DND-41 (cell line): ENCODE data around the gene ILDR2.

Experiments used
- ATAC-seq: fragments of 200-7000 bp; cut with Tn5 transposase; 3 replicates; pipeline ENCODE4 v1.9.1; 2021; ENCODE audit warnings: low read depth; ENCODE audit not compliant: insufficient read depth
- DNase-seq: peaks from one replicate; pipeline ENCODE4 v3.0.0-alpha.2; 2020
- H2AFZ ChIP-seq: 2 replicates; pipeline ENCODE4 v1.6.0; 2012; ENCODE audit warnings: low read depth, low read length
- H3K27ac ChIP-seq: 2 replicates; pipeline ENCODE4 v1.5.1; 2012; ENCODE audit warnings: low read length, inconsistent platforms
- H3K27me3 ChIP-seq: fragments of 200-600 bp; sonication (generic); 2 replicates; pipeline ENCODE4 v1.6.0; 2012; ENCODE audit warnings: low read length, mild to moderate bottlenecking, inconsistent platforms; ENCODE audit not compliant: insufficient read depth, poor library complexity
- H3K36me3 ChIP-seq: 2 replicates; pipeline ENCODE4 v1.5.1; 2012; ENCODE audit warnings: low read length, inconsistent platforms; ENCODE audit not compliant: insufficient read depth
- H3K4me1 ChIP-seq: 2 replicates; pipeline ENCODE4 v1.5.1; 2012; ENCODE audit warnings: mild to moderate bottlenecking, low read length; ENCODE audit not compliant: insufficient read depth
- H3K4me2 ChIP-seq: 2 replicates; pipeline ENCODE4 v1.6.0; 2012; ENCODE audit warnings: mild to moderate bottlenecking, moderate library complexity, low read length, inconsistent platforms; ENCODE audit not compliant: insufficient read depth
- H3K4me3 ChIP-seq, 2 experiments: fragments of 200-600 bp in 1 of 2; shearing (Covaris generic) in 1 of 2; 2 replicates each; pipeline ENCODE4 v1.5.1; 2012 to 2016; ENCODE audit warnings: inconsistent platforms in 2 of 2, low read length in 2 of 2, mild to moderate bottlenecking in 2 of 2, low read depth in 1 of 2, moderate library complexity in 1 of 2
- H3K79me2 ChIP-seq: 2 replicates; pipeline ENCODE4 v1.6.0; 2012; ENCODE audit warnings: low read length, inconsistent platforms; ENCODE audit not compliant: insufficient read depth
- H3K9ac ChIP-seq: 2 replicates; pipeline ENCODE4 v1.6.0; 2012; ENCODE audit warnings: low read depth, mild to moderate bottlenecking, inconsistent platforms, low read length, moderate library complexity
- H3K9me3 ChIP-seq: 2 replicates; pipeline ENCODE4 v1.5.1; 2012; ENCODE audit warnings: low read length, moderate library complexity, mild to moderate bottlenecking, inconsistent platforms; ENCODE audit not compliant: insufficient read depth, severe bottlenecking
- H4K20me1 ChIP-seq: 2 replicates; pipeline ENCODE4 v1.6.0; 2012; ENCODE audit warnings: low read length; ENCODE audit not compliant: insufficient read depth
- EZH2 ChIP-seq: IDR thresholded peaks from 3 replicates; pipeline ENCODE4 v1.6.1; 2012; ENCODE audit warnings: borderline replicate concordance, low read depth, mild to moderate bottlenecking, moderate library complexity, low read length, inconsistent platforms; ENCODE audit not compliant: severe bottlenecking
- TF ChIP-seq, protein P1 (sequence below): IDR thresholded peaks from 2 replicates; pipeline ENCODE4 v1.5.1; 2012; ENCODE audit warnings: borderline replicate concordance, low read length, moderate library complexity, mild to moderate bottlenecking; ENCODE audit not compliant: poor library complexity, severe bottlenecking; ENCODE audit errors: extremely low read depth

ILDR2 gene

DNA sequence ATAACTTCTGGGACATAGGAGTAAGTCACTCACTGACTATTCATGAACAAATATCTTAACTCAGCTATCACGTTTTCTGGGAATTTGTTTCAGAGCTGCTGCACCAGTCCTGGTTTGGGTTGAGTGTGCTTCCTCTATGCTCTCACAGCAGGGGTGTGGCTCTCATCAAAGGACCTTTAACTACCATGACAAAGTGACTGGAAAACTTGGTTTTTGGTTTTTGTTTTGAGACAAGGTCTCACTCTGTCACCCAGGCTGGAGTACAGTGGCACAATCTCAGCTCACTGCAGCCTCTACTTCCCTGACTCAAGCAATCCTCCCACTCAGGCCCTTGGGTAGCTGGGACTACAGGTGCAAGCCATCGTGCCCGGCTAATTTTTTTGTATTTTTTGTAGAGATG lies 4.1 kb downstream of the ILDR2 start:
- H2AFZ ChIP-seq = no peak overlapping the region
- no peak overlapping the region for H3K4me2 ChIP-seq
- no peaks in the 10 kb centered on the region for H4K20me1 ChIP-seq
- TF ChIP-seq, protein P1, sequence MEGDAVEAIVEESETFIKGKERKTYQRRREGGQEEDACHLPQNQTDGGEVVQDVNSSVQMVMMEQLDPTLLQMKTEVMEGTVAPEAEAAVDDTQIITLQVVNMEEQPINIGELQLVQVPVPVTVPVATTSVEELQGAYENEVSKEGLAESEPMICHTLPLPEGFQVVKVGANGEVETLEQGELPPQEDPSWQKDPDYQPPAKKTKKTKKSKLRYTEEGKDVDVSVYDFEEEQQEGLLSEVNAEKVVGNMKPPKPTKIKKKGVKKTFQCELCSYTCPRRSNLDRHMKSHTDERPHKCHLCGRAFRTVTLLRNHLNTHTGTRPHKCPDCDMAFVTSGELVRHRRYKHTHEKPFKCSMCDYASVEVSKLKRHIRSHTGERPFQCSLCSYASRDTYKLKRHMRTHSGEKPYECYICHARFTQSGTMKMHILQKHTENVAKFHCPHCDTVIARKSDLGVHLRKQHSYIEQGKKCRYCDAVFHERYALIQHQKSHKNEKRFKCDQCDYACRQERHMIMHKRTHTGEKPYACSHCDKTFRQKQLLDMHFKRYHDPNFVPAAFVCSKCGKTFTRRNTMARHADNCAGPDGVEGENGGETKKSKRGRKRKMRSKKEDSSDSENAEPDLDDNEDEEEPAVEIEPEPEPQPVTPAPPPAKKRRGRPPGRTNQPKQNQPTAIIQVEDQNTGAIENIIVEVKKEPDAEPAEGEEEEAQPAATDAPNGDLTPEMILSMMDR = no peak
- TF ChIP-seq EZH2 = no peak
- peaks cover 72% of the 10 kb centered on the region for H3K4me1 ChIP-seq
- DNase-seq = peak; percentile 19
- H3K27ac ChIP-seq = no peak overlapping the region
- H3K79me2 ChIP-seq = peaks cover 27% of the 10 kb centered on the region
- no peak overlapping the region for H3K9ac ChIP-seq
- no peak for ATAC-seq
- H3K36me3 ChIP-seq = no peaks in the 10 kb centered on the region
- H3K9me3 ChIP-seq = no peaks in the 10 kb centered on the region
- H3K4me3 ChIP-seq = no peak overlapping the region
- H3K27me3 ChIP-seq = no peaks in the 10 kb centered on the region

DNA sequence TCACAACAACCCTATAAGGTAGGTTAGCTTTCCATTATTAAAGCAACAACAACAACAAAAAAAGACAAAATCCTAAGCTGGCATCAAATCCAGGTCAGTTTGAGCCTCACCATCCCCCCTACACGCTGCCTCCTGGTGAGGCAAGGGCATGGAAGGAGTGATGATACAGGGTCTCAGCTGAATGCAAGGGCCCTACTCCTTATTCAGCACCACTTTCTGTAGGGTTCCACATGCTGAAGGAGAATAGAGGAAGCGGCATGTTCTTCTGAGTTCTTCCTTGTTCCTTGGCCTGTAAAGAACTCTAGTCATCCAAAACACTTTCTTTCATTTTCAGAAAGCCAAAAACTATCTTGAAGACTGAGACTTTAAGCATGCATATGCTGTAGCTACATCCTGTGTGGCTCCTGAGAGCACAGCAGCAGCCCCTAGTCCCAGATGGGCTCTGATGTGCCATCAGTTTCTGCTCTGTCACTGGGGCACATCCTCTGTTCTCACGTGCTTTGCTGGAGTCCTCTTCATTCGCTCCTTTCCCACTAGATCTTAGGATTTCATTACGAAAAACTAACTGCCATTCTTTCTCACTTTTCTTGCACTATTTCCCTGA lies 6.2 kb downstream of the ILDR2 start:
- H2AFZ ChIP-seq = peak overlapping the region; percentile 57; the same call in 1 of the 2 replicates
- peak; percentile 99 for ATAC-seq
- peak overlapping the region; percentile 90 for H3K27ac ChIP-seq
- peaks cover 56% of the 10 kb centered on the region for H3K4me1 ChIP-seq
- H3K79me2 ChIP-seq = peaks cover 19% of the 10 kb centered on the region
- no peaks in the 10 kb centered on the region for H4K20me1 ChIP-seq
- peak overlapping the region in 1 of 2 experiments; percentile 31; a peak in 2 of 4 replicates for H3K4me3 ChIP-seq
- peak; percentile 76 for DNase-seq
- H3K9ac ChIP-seq = peak overlapping the region; percentile 37; the same call in 1 of the 2 replicates
- no peaks in the 10 kb centered on the region for H3K36me3 ChIP-seq
- no peaks in the 10 kb centered on the region for H3K9me3 ChIP-seq
- H3K27me3 ChIP-seq = no peaks in the 10 kb centered on the region
- TF ChIP-seq, protein P1 = no peak
- no peak for TF ChIP-seq EZH2
- H3K4me2 ChIP-seq = peak overlapping the region; percentile 51

DNA sequence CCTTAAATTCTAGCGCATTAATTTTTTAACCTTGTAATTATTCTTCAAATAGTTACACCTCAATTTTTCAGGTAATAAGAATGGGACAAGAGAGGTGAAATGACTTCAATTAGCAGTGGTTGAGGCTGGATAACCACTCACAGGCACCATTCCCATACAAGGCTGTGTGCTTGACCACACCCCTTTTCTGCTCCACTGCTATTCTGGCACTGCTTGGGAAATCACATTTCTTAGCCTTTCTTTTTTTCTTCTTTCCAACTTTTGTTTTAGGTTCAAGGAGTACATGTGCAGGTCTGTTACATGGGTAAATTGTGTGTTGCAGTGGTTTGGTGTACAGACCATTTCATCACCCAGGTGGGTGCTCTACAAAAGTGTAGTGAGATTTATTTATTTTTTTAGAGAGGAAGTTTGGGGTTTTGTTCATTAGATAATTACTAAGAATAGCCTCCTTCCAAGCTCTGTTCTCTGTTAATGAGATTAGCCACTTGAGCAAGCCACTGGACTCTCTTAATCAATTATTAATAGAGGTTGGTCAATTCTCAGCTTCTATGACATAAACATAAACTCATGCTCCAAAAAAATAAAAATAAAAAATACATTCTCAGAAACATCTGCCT lies 14.4 kb downstream of the ILDR2 start:
- ATAC-seq (no peak), DNase-seq (no peak)
- no peaks in the 10 kb centered on the region for H3K9me3 ChIP-seq
- no peaks in the 10 kb centered on the region for H4K20me1 ChIP-seq
- 0 out of 2 replicates have a peak, but pooled peaks cover 7% of the 10 kb centered on the region for H3K4me1 ChIP-seq
- H3K27me3 ChIP-seq = no peaks in the 10 kb centered on the region
- no peak overlapping the region for H2AFZ ChIP-seq
- H3K79me2 ChIP-seq = no peaks in the 10 kb centered on the region
- H3K36me3 ChIP-seq = peaks cover 16% of the 10 kb centered on the region; the same call in 1 of the 2 replicates
- H3K4me3 ChIP-seq = no peak overlapping the region
- H3K27ac ChIP-seq = no peak overlapping the region
- TF ChIP-seq, protein P1 = no peak
- no peak for TF ChIP-seq EZH2
- no peak overlapping the region for H3K9ac ChIP-seq
- no peak overlapping the region for H3K4me2 ChIP-seq
